Liver (tissue), 9 donors: ENCODE results near the gene UACA. TPM values are rescaled to one million over a fixed set of nuclear protein-coding genes. Genes with fewer than 3 reads are reported as not detected.

ENCODE experiments used
- DNase-seq: peaks from one replicate; pipeline ENCODE4 v3.0.0-alpha.2; 2017; ENCODE audit warnings: low spot score
- H3K27ac ChIP-seq, 2 donors: one replicate each; pipeline ENCODE4 v1.7.0; 2013; ENCODE audit warnings: inconsistent platforms in 2 of 2, low read length in 2 of 2, control low read depth in 1 of 2, low read depth in 1 of 2, mild to moderate bottlenecking in 1 of 2
- H3K27me3 ChIP-seq, 4 donors: one replicate each; pipeline versions ENCODE4 v1.6.1 to v1.7.0; 2013; ENCODE audit warnings: low read length in 3 of 4, inconsistent platforms in 1 of 4, mild to moderate bottlenecking in 1 of 4, moderate library complexity in 1 of 4; ENCODE audit not compliant: control insufficient read depth in 4 of 4, insufficient read depth in 4 of 4
- H3K36me3 ChIP-seq, 4 donors: one replicate each; pipeline versions ENCODE4 v1.6.1 to v1.7.0; 2013; ENCODE audit warnings: low read length in 3 of 4, mild to moderate bottlenecking in 3 of 4, low read depth in 1 of 4, moderate library complexity in 1 of 4; ENCODE audit not compliant: control insufficient read depth in 4 of 4, insufficient read depth in 3 of 4
- H3K4me1 ChIP-seq, 4 donors: one replicate each; pipeline versions ENCODE4 v1.6.1 to v1.7.0; 2013; ENCODE audit warnings: low read length in 3 of 4, mild to moderate bottlenecking in 3 of 4, moderate library complexity in 1 of 4; ENCODE audit not compliant: control insufficient read depth in 4 of 4, insufficient read depth in 4 of 4
- H3K4me3 ChIP-seq, 3 donors: one replicate each; pipeline versions ENCODE4 v1.6.1 to v1.7.0; 2013; ENCODE audit warnings: low read length in 3 of 3, control low read depth in 1 of 3, low read depth in 1 of 3, mild to moderate bottlenecking in 1 of 3
- H3K9ac ChIP-seq, 2 donors: one replicate each; pipeline ENCODE4 v1.7.0; 2013; ENCODE audit warnings: low read length in 2 of 2, mild to moderate bottlenecking in 2 of 2, moderate library complexity in 2 of 2, control low read depth in 1 of 2, low read depth in 1 of 2
- H3K9me3 ChIP-seq, 4 donors: one replicate each; pipeline versions ENCODE4 v1.6.1 to v1.7.0; 2013; ENCODE audit warnings: low read length in 3 of 4; ENCODE audit not compliant: control insufficient read depth in 4 of 4
- CTCF ChIP-seq: fragments of 150-350 bp; IDR thresholded peaks from 2 replicates; pipeline ENCODE4 v1.5.1; 2017; ENCODE audit warnings: improper control_type of control experiment, low read depth, low read length; ENCODE audit not compliant: missing input control
- REST ChIP-seq: IDR thresholded peaks from 2 replicates; pipeline ENCODE4 v1.6.1; 2016; ENCODE audit warnings: antibody characterized with exemption, mild to moderate bottlenecking
- WGBS: extraction: QIAGEN DNeasy Blood & Tissue Kit; methylation state at CpG from one replicate; pipeline ENCODE4 v1.1.7; 2013; 5-methylcytosine and 5-hydroxymethylcytosine counted together
- polyA plus RNA-seq, 2 donors: library from polyadenylated mRNA; stranded (reverse) in 1 of 2; unstranded in 1 of 2; fragments of 200-250 nt in 1 of 2; fragments of >200 nt in 1 of 2; fragmentation: Nextera tagmentation in 1 of 2; extraction: Ambion mirVana in 1 of 2; gene quantifications; one replicate each; pipeline versions ENCODE4 v1.2.1 to v1.2.3, GENCODE V29; 2013 to 2015
- total RNA-seq, 2 donors: library from RNA; depleted of rRNA; stranded (reverse); fragments of >200 nt; gene quantifications; one replicate each; pipeline ENCODE4 v1.2.3, GENCODE V29; 2014
- donor health status: healthy.
- donor health status: healthy.
- donor health status: healthy.
- donor health status: healthy.
- donor health status: healthy.

Gene UACA
- total and polyA plus RNA-seq, 4 donors, result 3.9 to 16.0 (median 10.0) TPM

GRCh38 chr15:70604666-70605315, 158.6 kb downstream of the UACA start:
- no peaks in the 10 kb centered on the region for H3K9me3 ChIP-seq
- H3K27me3 ChIP-seq, result no peaks in the 10 kb centered on the region
- TF ChIP-seq REST, result no peak
- no peak for TF ChIP-seq CTCF
- no peak overlapping the region for H3K9ac ChIP-seq
- no peak for DNase-seq
- 80% methylated on average over 18 of the region's 18 CpGs for WGBS
- no peak overlapping the region for H3K4me3 ChIP-seq
- H3K36me3 ChIP-seq, result no peaks in the 10 kb centered on the region
- H3K4me1 ChIP-seq, result peaks cover 0 to 10% (median 0%) of the 10 kb centered on the region in 4 donors
- no peak overlapping the region for H3K27ac ChIP-seq

Other genes starting within 250 kb of the UACA start
- gene LARP6, start 90.6 kb upstream of the UACA start, total RNA-seq, result 1 to 10 TPM in 1 of 2 donors, under 1 TPM in 1; 0.89 to 1.2 TPM
- 1 to 10 TPM; 1.8 to 2.9 TPM for gene LARP6, start 90.6 kb upstream of the UACA start, polyA plus RNA-seq
- gene THAP10, start 128.9 kb upstream of the UACA start, total RNA-seq, result under 1 TPM; 0.42 to 0.70 TPM
- under 1 TPM; 0.76 to 0.87 TPM for gene THAP10, start 128.9 kb upstream of the UACA start, polyA plus RNA-seq
- 1 to 10 TPM in 1 of 2 donors, under 1 TPM in 1; 0.33 to 1.1 TPM for gene LRRC49, start 129.3 kb upstream of the UACA start, total RNA-seq
- gene LRRC49, start 129.3 kb upstream of the UACA start, polyA plus RNA-seq, result under 1 TPM; 0.20 to 0.29 TPM